ENCODE measurements around the gene ARHGEF11.
A peak's percentile ranks its signal among the peaks of the same experiment; 100 is the strongest.

ARHGEF11 gene

GRCh38 chr1:156892190-156893047 is 153.1 kb downstream of the ARHGEF11 start:
- DNase-seq, result peak; percentile 20

- peak; percentile 26 for DNase-seq
Measured at GRCh38 chr1:156889802-156890580, 155.6 kb downstream of the ARHGEF11 start.

GRCh38 chr1:156887734-156888133 is 157.8 kb downstream of the ARHGEF11 start:
- DNase-seq, result no peak

- DNase-seq, result no peak
Measured at GRCh38 chr1:156887317-156887716, 158.2 kb downstream of the ARHGEF11 start.

- no peak for DNase-seq
Measured at GRCh38 chr1:156886583-156887281, 158.8 kb downstream of the ARHGEF11 start.

GRCh38 chr1:156885880-156886355 is 159.6 kb downstream of the ARHGEF11 start:
- no peak for DNase-seq

GRCh38 chr1:156885314-156885713 is 160.2 kb downstream of the ARHGEF11 start:
- no peak for DNase-seq
